ENCODE data around the gene SRSF5.

Gene SRSF5

GRCh38 chr14:69808919-69809808, 42.2 kb downstream of the SRSF5 start:
- TF ChIP-seq EP300 (IDR thresholded peaks at IDR 0.05; ENCODE audit: borderline replicate concordance) (no peak), REST (IDR thresholded peaks at IDR 0.05; ENCODE audit: low read depth) (no peak), CREB1 (IDR thresholded peaks at IDR 0.05; ENCODE audit: low read depth) (no peak), NFIC (IDR thresholded peaks at IDR 0.05) (no peak), TAF1 (IDR thresholded peaks at IDR 0.05; ENCODE audit: low read depth) (no peak), MAX (IDR thresholded peaks at IDR 0.05) (no peak), USF1 (IDR thresholded peaks at IDR 0.05) (no peak), YY1 (IDR thresholded peaks at IDR 0.05; ENCODE audit: low read depth) (no peak), ZBTB7A (IDR thresholded peaks at IDR 0.05; ENCODE audit: low read depth) (no peak), TEAD4 (IDR thresholded peaks at IDR 0.05) (no peak), TCF12 (IDR thresholded peaks at IDR 0.05; ENCODE audit: low read depth) (no peak), CEBPB (IDR thresholded peaks at IDR 0.05) (no peak), RAD21 (IDR thresholded peaks at IDR 0.05; ENCODE audit: low read depth) (no peak), EGR1 (IDR thresholded peaks at IDR 0.05) (no peak), FOXM1 (IDR thresholded peaks at IDR 0.05; ENCODE audit: borderline replicate concordance, low read depth) (no peak)

GRCh38 chr14:69811227-69811867, 44.4 kb downstream of the SRSF5 start:
- TF ChIP-seq RAD21 (IDR thresholded peaks at IDR 0.05; ENCODE audit: low read depth) (no peak), CREB1 (IDR thresholded peaks at IDR 0.05; ENCODE audit: low read depth) (no peak)

GRCh38 chr14:69811868-69812252, 44.9 kb downstream of the SRSF5 start:
- no peak for TF ChIP-seq CREB1 (IDR thresholded peaks at IDR 0.05; ENCODE audit: low read depth)
- no peak for TF ChIP-seq NFIC (IDR thresholded peaks at IDR 0.05)
- no peak for TF ChIP-seq TEAD4 (IDR thresholded peaks at IDR 0.05)
- no peak for TF ChIP-seq USF1 (IDR thresholded peaks at IDR 0.05)
- no peak for TF ChIP-seq ZBTB7A (IDR thresholded peaks at IDR 0.05; ENCODE audit: low read depth)
- TF ChIP-seq CEBPB (IDR thresholded peaks at IDR 0.05) = no peak

GRCh38 chr14:69812711-69813110, 45.8 kb downstream of the SRSF5 start:
- peak; percentile 50 for TF ChIP-seq RAD21 (IDR thresholded peaks at IDR 0.05; ENCODE audit: low read depth)
- TF ChIP-seq USF1 (IDR thresholded peaks at IDR 0.05) = no peak

- TF ChIP-seq CEBPB (IDR thresholded peaks at IDR 0.05) (no peak), REST (IDR thresholded peaks at IDR 0.05; ENCODE audit: low read depth) (no peak), TCF12 (IDR thresholded peaks at IDR 0.05; ENCODE audit: low read depth) (no peak), MAX (IDR thresholded peaks at IDR 0.05) (no peak), NFIC (IDR thresholded peaks at IDR 0.05) (no peak), EGR1 (IDR thresholded peaks at IDR 0.05) (no peak), CREB1 (IDR thresholded peaks at IDR 0.05; ENCODE audit: low read depth) (no peak), YY1 (IDR thresholded peaks at IDR 0.05; ENCODE audit: low read depth) (no peak)
Measured at GRCh38 chr14:69814397-69814796, 47.5 kb downstream of the SRSF5 start.

- TF ChIP-seq EGR1 (IDR thresholded peaks at IDR 0.05) = no peak
- no peak for TF ChIP-seq TAF1 (IDR thresholded peaks at IDR 0.05; ENCODE audit: low read depth)
- no peak for TF ChIP-seq TCF12 (IDR thresholded peaks at IDR 0.05; ENCODE audit: low read depth)
- no peak for TF ChIP-seq REST (IDR thresholded peaks at IDR 0.05; ENCODE audit: low read depth)
Measured at GRCh38 chr14:69815556-69815955, 48.6 kb downstream of the SRSF5 start.
